Activated CD8-positive, alpha-beta memory T cell treated with anti-CD3 and anti-CD28 coated beads, Interleukin-2, amount 50 U/mL, for 48 hours (primary cell): ENCODE data around the gene ZNHIT6.
"Not testable (repeated sequence)": the region's sequence is repeated elsewhere in the genome, so short reads cannot be mapped to it uniquely, and the experiment has no call there.

ENCODE experiments used
- DNase-seq: peaks from one replicate; pipeline ENCODE4 v3.0.0-alpha.2; 2020

Gene ZNHIT6

GRCh38 chr1:85665932-85666331, 42.3 kb downstream of the ZNHIT6 start:
- DNase-seq: no peak

GRCh38 chr1:85663382-85663781, 44.9 kb downstream of the ZNHIT6 start:
- no peak for DNase-seq

GRCh38 chr1:85661767-85662166, 46.5 kb downstream of the ZNHIT6 start:
- no peak for DNase-seq

- no peak for DNase-seq
These were observed 47.7 kb downstream of the ZNHIT6 start for GRCh38 chr1:85660541-85660940.

GRCh38 chr1:85659174-85659573, 49.1 kb downstream of the ZNHIT6 start:
- DNase-seq: no peak

- DNase-seq: no peak
These were observed 51.3 kb downstream of the ZNHIT6 start for GRCh38 chr1:85656948-85657347.

- DNase-seq: no peak
These were observed 52.0 kb downstream of the ZNHIT6 start for GRCh38 chr1:85656256-85656655.

- no peak for DNase-seq
These were observed 52.9 kb downstream of the ZNHIT6 start for GRCh38 chr1:85655315-85655714.

GRCh38 chr1:85654066-85654782, 54.0 kb downstream of the ZNHIT6 start:
- no peak for DNase-seq

GRCh38 chr1:85652327-85652726, 55.9 kb downstream of the ZNHIT6 start:
- no peak for DNase-seq

GRCh38 chr1:85650645-85651044, 57.6 kb downstream of the ZNHIT6 start:
- no peak for DNase-seq

- no peak for DNase-seq
These were observed 58.6 kb downstream of the ZNHIT6 start for GRCh38 chr1:85649591-85649990.

GRCh38 chr1:85641598-85642556, 66.4 kb downstream of the ZNHIT6 start:
- DNase-seq: not testable (repeated sequence)

GRCh38 chr1:85639920-85640319, 68.3 kb downstream of the ZNHIT6 start:
- not testable (repeated sequence) for DNase-seq

GRCh38 chr1:85638412-85638811, 69.8 kb downstream of the ZNHIT6 start:
- no peak for DNase-seq

GRCh38 chr1:85630493-85630892, 77.7 kb downstream of the ZNHIT6 start:
- DNase-seq: no peak

GRCh38 chr1:85629532-85629920, 78.7 kb downstream of the ZNHIT6 start:
- no peak for DNase-seq

- no peak for DNase-seq
These were observed 79.3 kb downstream of the ZNHIT6 start for GRCh38 chr1:85628791-85629531.

GRCh38 chr1:85626818-85627217, 81.4 kb downstream of the ZNHIT6 start:
- no peak for DNase-seq

GRCh38 chr1:85624361-85624760, 83.9 kb downstream of the ZNHIT6 start:
- no peak for DNase-seq

- no peak for DNase-seq
These were observed 85.2 kb downstream of the ZNHIT6 start for GRCh38 chr1:85623061-85623471.

GRCh38 chr1:85621430-85621829, 86.8 kb downstream of the ZNHIT6 start:
- no peak for DNase-seq

GRCh38 chr1:85617633-85618100, 90.6 kb downstream of the ZNHIT6 start:
- no peak for DNase-seq
